ENCODE data around the gene CNNM4. TPM values are rescaled to one million over a fixed set of nuclear protein-coding genes. Genes with fewer than 3 reads are reported as not detected.
"Not testable (repeated sequence)": the region's sequence is repeated elsewhere in the genome, so short reads cannot be mapped to it uniquely, and the experiment has no call there.

The CNNM4 gene
- total RNA-seq, 1 donor from 2014 or later, result 2.7 TPM

GRCh38 chr2:96801786-96802595 lies 41.3 kb downstream of the CNNM4 start:
- no peak for DNase-seq (ENCODE audit: low spot score in 2 of 2)
- H3K36me3 ChIP-seq, result peaks cover 20 to 34% of the 10 kb centered on the region in 2 donors
- H3K27ac ChIP-seq, result no peak overlapping the region
- no peak for TF ChIP-seq CTCF (IDR thresholded peaks at IDR 0.05)
- no peak overlapping the region for H3K4me3 ChIP-seq
- no peaks in the 10 kb centered on the region for H3K9me3 ChIP-seq
- intact Hi-C loops (cut with DNase I), result loop anchor here (5.0 kb wide), 2 partner anchors 40 to 65 kb away; partner anchors contain the start of gene CNNM4
- no peaks in the 10 kb centered on the region for H3K27me3 ChIP-seq
- H3K4me1 ChIP-seq, result peaks cover 0 to 4% of the 10 kb centered on the region in 2 donors

GRCh38 chr2:96802721-96803120 lies 42.0 kb downstream of the CNNM4 start:
- Histone ChIP-seq H3K4me3 (no peak overlapping the region), H3K9me3 (no peaks in the 10 kb centered on the region), H3K27me3 (no peaks in the 10 kb centered on the region), H3K4me1 (peaks cover 0 to 4% of the 10 kb centered on the region in 2 donors), H3K27ac (no peak overlapping the region), H3K36me3 (peaks cover 20 to 26% of the 10 kb centered on the region in 2 donors)
- no peak for DNase-seq (ENCODE audit: low spot score in 2 of 2)
- intact Hi-C loops (cut with DNase I), result loop anchor here (5.0 kb wide), 2 partner anchors 40 to 65 kb away; partner anchors contain the start of gene CNNM4
- no peak for TF ChIP-seq CTCF (IDR thresholded peaks at IDR 0.05)

GRCh38 chr2:96804986-96805385 lies 44.3 kb downstream of the CNNM4 start:
- Histone ChIP-seq H3K27me3 (no peaks in the 10 kb centered on the region), H3K4me3 (no peak overlapping the region), H3K9me3 (no peaks in the 10 kb centered on the region), H3K4me1 (peaks cover 0 to 4% of the 10 kb centered on the region in 2 donors), H3K36me3 (peaks cover 14 to 25% of the 10 kb centered on the region in 2 donors), H3K27ac (no peak overlapping the region)
- TF ChIP-seq CTCF (IDR thresholded peaks at IDR 0.05), result no peak
- DNase-seq (ENCODE audit: low spot score in 2 of 2), result no peak
- intact Hi-C loops (cut with DNase I), result loop anchor here (5.0 kb wide), 2 partner anchors 43 to 68 kb away; partner anchors contain the start of gene CNNM4

DNA sequence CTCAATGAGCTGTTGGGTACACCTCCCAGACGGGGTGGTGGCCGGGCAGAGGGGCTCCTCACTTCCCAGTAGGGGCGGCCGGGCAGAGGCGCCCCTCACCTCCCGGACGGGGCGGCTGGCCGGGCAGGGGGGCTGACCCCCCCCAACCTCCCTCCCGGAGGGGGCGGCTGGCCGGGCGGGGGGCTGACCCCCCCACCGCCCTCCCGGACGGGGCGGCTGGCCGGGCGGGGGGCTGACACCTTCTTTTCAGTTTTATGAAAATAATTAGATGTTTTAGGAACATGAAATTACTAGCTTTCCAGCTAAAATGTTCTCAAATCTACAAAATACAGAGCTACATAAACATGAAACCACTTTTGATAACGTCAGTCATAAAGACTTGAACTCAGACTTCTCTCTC lies 45.2 kb downstream of the CNNM4 start:
- not testable (repeated sequence) for H3K27ac ChIP-seq

GRCh38 chr2:96806468-96807126 lies 45.9 kb downstream of the CNNM4 start:
- Histone ChIP-seq H3K36me3 (peaks cover 10 to 32% of the 10 kb centered on the region in 2 donors), H3K4me3 (no peak overlapping the region), H3K27me3 (no peaks in the 10 kb centered on the region), H3K4me1 (no peaks in the 10 kb centered on the region), H3K9me3 (no peaks in the 10 kb centered on the region), H3K27ac (no peak overlapping the region)
- no peak for TF ChIP-seq CTCF (IDR thresholded peaks at IDR 0.05)
- no peak for DNase-seq (ENCODE audit: low spot score in 2 of 2)
- intact Hi-C loops (cut with DNase I), result no loop called here

More for the DNA sequence above, 45.2 kb downstream of the CNNM4 start:
- H3K27me3 ChIP-seq; H3K9me3 ChIP-seq; H3K4me3 ChIP-seq; intact Hi-C loops (cut with DNase I); H3K4me1 ChIP-seq; DNase-seq (ENCODE audit: low spot score in 2 of 2): not testable (repeated sequence)
- peaks cover 10 to 33% of the 10 kb centered on the region in 2 donors for H3K36me3 ChIP-seq

GRCh38 chr2:96807127-96807471 lies 46.4 kb downstream of the CNNM4 start:
- intact Hi-C loops (cut with DNase I), result no loop called here
- Histone ChIP-seq H3K27me3 (no peaks in the 10 kb centered on the region), H3K36me3 (peaks cover 10 to 27% of the 10 kb centered on the region in 2 donors), H3K4me3 (no peak overlapping the region), H3K27ac (no peak overlapping the region), H3K9me3 (no peaks in the 10 kb centered on the region), H3K4me1 (peaks cover 0 to 1% of the 10 kb centered on the region in 2 donors)
- no peak for DNase-seq (ENCODE audit: low spot score in 2 of 2)
- no peak for TF ChIP-seq CTCF (IDR thresholded peaks at IDR 0.05)

All from ascending aorta (tissue), 2 donors.